Endothelial cell of umbilical vein (primary cell): ENCODE data around the gene OSGEPL1. TPM values are rescaled to one million over a fixed set of nuclear protein-coding genes. Genes with fewer than 3 reads are reported as not detected.

Source experiments
- BruUV-seq: library from RNA; stranded (reverse); fragments of 400-500 nt; replicated peaks from 2 replicates; lab custom pipeline; 2021; lab: Mats Ljungman, UMichigan
- CTCF ChIA-PET: fragments of 300-600, 350-600 bp; sonication (Branson Sonifier 250); formaldehyde crosslinking; loops from one replicate; lab custom pipeline; 2021; ENCODE audit warnings: antibody characterized with exemption, inconsistent platforms; lab: Charles Lee
- POLR2A ChIA-PET: fragments of 300-600, 350-600 bp; sonication (Branson Sonifier 250); formaldehyde crosslinking; loops from one replicate; lab custom pipeline; 2021; ENCODE audit warnings: antibody characterized with exemption, inconsistent platforms; lab: Charles Lee
- DNase-seq: peaks from one replicate; pipeline ENCODE4 v3.0.0-alpha.2; 2011; ENCODE audit warnings: low read depth, low spot score
- FAIRE-seq: peaks from 2 replicates; lab custom pipeline; 2011; peaks lifted over from hg19 to GRCh38; lab: Jason Lieb, UNC
- H2AFZ ChIP-seq: 2 replicates; pipeline ENCODE4 v1.6.0; 2012; ENCODE audit warnings: low read depth, low read length, control low read depth, inconsistent platforms
- H3K27ac ChIP-seq: 2 replicates; pipeline ENCODE4 v1.5.1; 2011; ENCODE audit warnings: low read depth, mild to moderate bottlenecking, control low read depth, low read length, moderate library complexity; ENCODE audit not compliant: insufficient read depth
- H3K27me3 ChIP-seq, 2 experiments: 2 replicates each; pipeline versions ENCODE4 v1.6.0 to v1.6.1; 2011; ENCODE audit warnings: low read length in 2 of 2, mixed read lengths in 1 of 2; ENCODE audit not compliant: control insufficient read depth in 2 of 2, insufficient read depth in 2 of 2
- H3K36me3 ChIP-seq, 2 experiments: 2 replicates in 1 of 2; 3 replicates in 1 of 2; pipeline ENCODE4 v1.5.1; 2011; ENCODE audit warnings: low read length in 2 of 2, mild to moderate bottlenecking in 1 of 2, moderate library complexity in 1 of 2; ENCODE audit not compliant: control insufficient read depth in 2 of 2, insufficient read depth in 2 of 2; ENCODE audit errors: extremely low read depth in 1 of 2
- H3K4me1 ChIP-seq: 3 replicates; pipeline ENCODE4 v1.5.1; 2011; ENCODE audit warnings: mild to moderate bottlenecking, low read length; ENCODE audit not compliant: control insufficient read depth, insufficient read depth; ENCODE audit errors: extremely low read depth
- H3K4me2 ChIP-seq: 2 replicates; pipeline ENCODE4 v1.6.1; 2011; ENCODE audit warnings: low read length, control low read depth, mixed read lengths; ENCODE audit not compliant: insufficient read depth
- H3K4me3 ChIP-seq, 3 experiments: fragments of 200-600 bp in 1 of 3; sonication (generic), shearing (Covaris generic) in 1 of 3; replicated peaks in 1 of 3; 2 replicates each; pipeline ENCODE4 v1.5.1; 2011 to 2016; ENCODE audit warnings: control low read depth in 3 of 3, low read length in 3 of 3, mild to moderate bottlenecking in 2 of 3, inconsistent platforms in 1 of 3, low read depth in 1 of 3, moderate library complexity in 1 of 3; ENCODE audit not compliant: insufficient read depth in 1 of 3
- H3K79me2 ChIP-seq: 2 replicates; pipeline ENCODE4 v1.6.0; 2012; ENCODE audit warnings: low read length, inconsistent platforms; ENCODE audit not compliant: control insufficient read depth, insufficient read depth
- H3K9ac ChIP-seq: replicated peaks from 2 replicates; pipeline ENCODE3; 2011; ENCODE audit warnings: low read length, control low read depth; ENCODE audit not compliant: insufficient read depth; ENCODE audit errors: extremely low read depth
- H3K9me1 ChIP-seq: replicated peaks from 3 replicates; pipeline ENCODE4 v1.6.0; 2011; ENCODE audit warnings: mild to moderate bottlenecking, low read length; ENCODE audit not compliant: control insufficient read depth, insufficient read depth; ENCODE audit errors: extremely low read depth
- H3K9me3 ChIP-seq: replicated peaks from 2 replicates; pipeline ENCODE4 v1.5.1; 2012; ENCODE audit warnings: low read length, inconsistent platforms; ENCODE audit not compliant: control insufficient read depth, insufficient read depth
- H4K20me1 ChIP-seq: replicated peaks from 2 replicates; pipeline ENCODE3; 2011; ENCODE audit warnings: mild to moderate bottlenecking, low read length; ENCODE audit not compliant: control insufficient read depth, insufficient read depth; ENCODE audit errors: extremely low read depth
- EZH2 ChIP-seq: IDR thresholded peaks from 2 replicates; pipeline ENCODE4 v1.6.1; 2012; ENCODE audit warnings: borderline replicate concordance, low read depth, mild to moderate bottlenecking, moderate library complexity, low read length, inconsistent platforms; ENCODE audit not compliant: severe bottlenecking
- FOS ChIP-seq: IDR thresholded peaks from 2 replicates; pipeline ENCODE4 v1.6.1; 2011; ENCODE audit warnings: mild to moderate bottlenecking, low read length, moderate library complexity, borderline replicate concordance; ENCODE audit not compliant: insufficient read depth
- GATA2 ChIP-seq: IDR thresholded peaks from 2 replicates; pipeline ENCODE4 v1.7.0; 2011; ENCODE audit warnings: low read depth, mild to moderate bottlenecking, moderate library complexity, mixed read lengths, low read length; ENCODE audit not compliant: insufficient read length, insufficient read depth
- JUN ChIP-seq: IDR thresholded peaks from 2 replicates; pipeline ENCODE4 v1.6.1; 2011; ENCODE audit warnings: borderline replicate concordance, low read depth; ENCODE audit not compliant: insufficient read length, insufficient read depth
- MAX ChIP-seq: IDR thresholded peaks from 2 replicates; pipeline ENCODE4 v1.6.1; 2011; ENCODE audit not compliant: insufficient read depth, insufficient read length
- MYC ChIP-seq: IDR thresholded peaks from one replicate; pipeline ENCODE4 v1.6.1; 2011; ENCODE audit warnings: mild to moderate bottlenecking, low read depth, low read length
- POLR2A ChIP-seq: IDR thresholded peaks from 2 replicates; pipeline ENCODE4 v1.6.1; 2012; ENCODE audit warnings: low read depth, mild to moderate bottlenecking, control low read depth, low read length
- POLR2AphosphoS5 ChIP-seq: IDR thresholded peaks from 2 replicates; pipeline ENCODE4 v1.6.1; 2012; ENCODE audit warnings: low read depth, mild to moderate bottlenecking, control low read depth, low read length, moderate library complexity; ENCODE audit not compliant: insufficient read depth
- dilution Hi-C: fragments of 300-500 bp; cut with MboI; formaldehyde crosslinking; loops from one replicate; pipeline ENCODE4 v1.15.0; 2019; ENCODE audit warnings: low sequenced_read_pairs; ENCODE audit not compliant: extremely low pct_ligation_motif_present
- intact Hi-C: fragments of 100-400 bp; cut with micrococcal nuclease; formaldehyde crosslinking; loops from one replicate; pipeline ENCODE4 v1.10.0; 2022
- polyA plus RNA-seq, 4 experiments: library from polyadenylated mRNA; depleted of rRNA in 3 of 4; stranded (reverse) in 3 of 4; unstranded in 1 of 4; fragments of >200 nt; gene quantifications; 2 replicates each; pipeline versions ENCODE4 v1.2.1 to v1.2.3, GENCODE V29; 2011 to 2012; ENCODE audit warnings: missing spikeins in 1 of 4
- total RNA-seq: library from RNA; stranded (reverse); gene quantifications from 2 replicates; pipeline ENCODE4 v1.2.3, GENCODE V29; 2021
- TF ChIP-seq, protein P1 (sequence below), 2 donors: IDR thresholded peaks; 1 replicate in 1 of 2; 2 replicates in 1 of 2; pipeline ENCODE4 v1.5.1; 2011; ENCODE audit warnings: low read length in 2 of 2, mild to moderate bottlenecking in 2 of 2, moderate library complexity in 2 of 2, control low read depth in 1 of 2, inconsistent platforms in 1 of 2, low read depth in 1 of 2; ENCODE audit not compliant: insufficient read depth in 1 of 2; ENCODE audit errors: extremely low read depth in 1 of 2

Gene OSGEPL1
- total and polyA plus RNA-seq, 2 donors (not counting 3 experiments of a cell fraction or from before 2014, with no cell fraction given), result 2.7 to 5.9 TPM

DNA sequence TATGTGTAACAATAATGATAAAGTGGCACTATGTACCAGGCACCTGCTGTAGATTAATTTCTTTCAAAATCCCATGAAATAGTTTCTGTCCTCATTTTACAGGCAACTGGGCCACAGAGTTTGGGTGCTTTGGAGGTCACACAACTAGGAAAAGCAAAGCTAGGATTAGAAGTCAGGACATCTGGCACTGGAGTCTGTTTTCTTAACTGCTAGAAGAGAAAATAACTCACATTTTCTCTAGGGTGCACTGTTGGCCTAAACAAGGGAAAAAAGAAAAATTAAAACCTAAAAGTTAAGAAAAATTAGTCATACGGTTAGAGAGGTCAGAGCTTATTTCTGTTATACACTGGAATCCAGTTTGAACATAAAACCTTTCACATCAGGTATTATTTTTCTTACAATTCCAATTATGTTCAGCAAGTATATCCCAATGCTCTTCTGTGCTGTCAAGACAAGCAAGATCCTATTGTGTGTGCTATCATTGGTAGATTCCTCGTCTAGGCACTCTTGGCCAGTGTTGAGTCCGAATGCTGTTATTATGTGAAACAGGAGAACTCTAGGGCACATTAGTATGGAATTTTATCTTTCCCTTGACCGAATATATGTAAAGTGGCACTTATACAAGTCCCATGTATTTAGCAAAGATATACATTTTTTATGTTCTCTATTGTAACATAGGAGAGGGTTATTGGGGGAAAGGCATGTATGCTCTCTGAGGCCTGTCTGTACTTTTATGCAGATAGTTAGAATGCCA lies 1.5 kb upstream of the OSGEPL1 start:
- intact Hi-C loops, result loop anchor here (1.0 to 2.0 kb wide), 3 partner anchors 20 to 555 kb away; partner anchors contain the start of genes ANKAR, HIBCH, ORMDL1 and PMS1
- Histone ChIP-seq H3K4me1 (peaks cover 11% of the 10 kb centered on the region), H3K36me3 (peaks cover 0 to 4% of the 10 kb centered on the region in 2 experiments), H3K9me3 (no peaks in the 10 kb centered on the region), H3K79me2 (no peaks in the 10 kb centered on the region), H3K9me1 (no peaks in the 10 kb centered on the region), H3K27me3 (no peaks in the 10 kb centered on the region), H4K20me1 (no peaks in the 10 kb centered on the region), H2AFZ (no peak overlapping the region), H3K9ac (no peak overlapping the region), H3K27ac (no peak overlapping the region), H3K4me3 (no peak overlapping the region), H3K4me2 (peak overlapping the region; percentile 93)
- TF ChIP-seq POLR2AphosphoS5 (no peak), GATA2 (no peak), POLR2A (no peak), FOS (no peak), MAX (no peak), MYC (no peak), JUN (no peak), EZH2 (no peak)
- TF ChIP-seq, protein P1, sequence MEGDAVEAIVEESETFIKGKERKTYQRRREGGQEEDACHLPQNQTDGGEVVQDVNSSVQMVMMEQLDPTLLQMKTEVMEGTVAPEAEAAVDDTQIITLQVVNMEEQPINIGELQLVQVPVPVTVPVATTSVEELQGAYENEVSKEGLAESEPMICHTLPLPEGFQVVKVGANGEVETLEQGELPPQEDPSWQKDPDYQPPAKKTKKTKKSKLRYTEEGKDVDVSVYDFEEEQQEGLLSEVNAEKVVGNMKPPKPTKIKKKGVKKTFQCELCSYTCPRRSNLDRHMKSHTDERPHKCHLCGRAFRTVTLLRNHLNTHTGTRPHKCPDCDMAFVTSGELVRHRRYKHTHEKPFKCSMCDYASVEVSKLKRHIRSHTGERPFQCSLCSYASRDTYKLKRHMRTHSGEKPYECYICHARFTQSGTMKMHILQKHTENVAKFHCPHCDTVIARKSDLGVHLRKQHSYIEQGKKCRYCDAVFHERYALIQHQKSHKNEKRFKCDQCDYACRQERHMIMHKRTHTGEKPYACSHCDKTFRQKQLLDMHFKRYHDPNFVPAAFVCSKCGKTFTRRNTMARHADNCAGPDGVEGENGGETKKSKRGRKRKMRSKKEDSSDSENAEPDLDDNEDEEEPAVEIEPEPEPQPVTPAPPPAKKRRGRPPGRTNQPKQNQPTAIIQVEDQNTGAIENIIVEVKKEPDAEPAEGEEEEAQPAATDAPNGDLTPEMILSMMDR (IDR thresholded peaks at IDR 0.05; ENCODE audit: extremely low read depth in 1 of 2, insufficient read depth in 1 of 2, low read depth in 1 of 2, low read length in 2 of 2), result no peak
- ChIA-PET POLR2A (no interaction called here), CTCF (interaction anchor here (1.7 to 4.6 kb wide), 5 partner anchors 12 to 307 kb away, joined by 4 to 32 read pairs (median 16); partner anchors contain the start of genes ANKAR and ASNSD1)
- dilution Hi-C loops, result no loop called here
- no peak for FAIRE-seq
- DNase-seq, result no peak
- BruUV-seq, result no TSS peak
